Activated CD4-positive, alpha-beta memory T cell treated with anti-CD3 and anti-CD28 coated beads, Interleukin-2, amount 10 ng/mL, durations not matched to agents 7 days and 5 days (primary cell): ENCODE results near the gene DSCAM. TPM values are rescaled to one million over a fixed set of nuclear protein-coding genes. Genes with fewer than 3 reads are reported as not detected.

Experiments
- CTCF ChIA-PET: fragments of 350-600 bp; sonication (Branson Sonifier 250); formaldehyde crosslinking; loops from one replicate; lab custom pipeline; 2021; ENCODE audit warnings: antibody characterized with exemption, inconsistent platforms; lab: Charles Lee
- POLR2A ChIA-PET: fragments of 350-600 bp; sonication (Branson Sonifier 250); formaldehyde crosslinking; loops from one replicate; lab custom pipeline; 2021; ENCODE audit warnings: antibody characterized with exemption; lab: Charles Lee
- DNase-seq: peaks from one replicate; pipeline ENCODE4 v3.0.0-alpha.2; 2020
- H3K27ac Mint-ChIP-seq: one replicate; pipeline ENCODE4 v1.8.0; 2021; ENCODE audit warnings: mild to moderate bottlenecking, mixed read lengths
- H3K27me3 Mint-ChIP-seq: one replicate; pipeline ENCODE4 v1.8.0; 2021; ENCODE audit warnings: mixed read lengths
- H3K36me3 Mint-ChIP-seq: one replicate; pipeline ENCODE4 v1.8.0; 2021; ENCODE audit warnings: low read depth, mixed read lengths
- H3K4me1 Mint-ChIP-seq: one replicate; pipeline ENCODE4 v1.8.0; 2021; ENCODE audit warnings: mixed read lengths
- H3K4me3 Mint-ChIP-seq: one replicate; pipeline ENCODE4 v1.8.0; 2021; ENCODE audit warnings: mild to moderate bottlenecking, mixed read lengths
- H3K9me3 Mint-ChIP-seq: one replicate; pipeline ENCODE4 v1.8.0; 2021; ENCODE audit warnings: mixed read lengths
- total RNA-seq, 2 experiments: library from RNA; stranded (reverse); gene quantifications; one replicate each; pipeline ENCODE4 v1.2.3, GENCODE V29; 2021

DSCAM gene
- total RNA-seq, 2 experiments from 2014 or later = not detected

- ChIA-PET CTCF (no interaction called here), POLR2A (no interaction called here)
- no peak overlapping the region for H3K27ac Mint-ChIP-seq
- H3K9me3 Mint-ChIP-seq = peaks cover 23% of the 10 kb centered on the region
- no peak overlapping the region for H3K4me3 Mint-ChIP-seq
- H3K36me3 Mint-ChIP-seq = no peaks in the 10 kb centered on the region
- H3K4me1 Mint-ChIP-seq = no peaks in the 10 kb centered on the region
- DNase-seq = no peak
- no peaks in the 10 kb centered on the region for H3K27me3 Mint-ChIP-seq
Measured at GRCh38 chr21:40678681-40679284, 168.2 kb downstream of the DSCAM start.

GRCh38 chr21:40675017-40675416 is 171.9 kb downstream of the DSCAM start:
- no peaks in the 10 kb centered on the region for H3K36me3 Mint-ChIP-seq
- no peak overlapping the region for H3K4me3 Mint-ChIP-seq
- H3K9me3 Mint-ChIP-seq = peaks cover 14% of the 10 kb centered on the region
- no peak overlapping the region for H3K27ac Mint-ChIP-seq
- H3K27me3 Mint-ChIP-seq = no peaks in the 10 kb centered on the region
- CTCF ChIA-PET = no interaction called here
- no peak for DNase-seq
- POLR2A ChIA-PET = no interaction called here
- no peaks in the 10 kb centered on the region for H3K4me1 Mint-ChIP-seq

DNA sequence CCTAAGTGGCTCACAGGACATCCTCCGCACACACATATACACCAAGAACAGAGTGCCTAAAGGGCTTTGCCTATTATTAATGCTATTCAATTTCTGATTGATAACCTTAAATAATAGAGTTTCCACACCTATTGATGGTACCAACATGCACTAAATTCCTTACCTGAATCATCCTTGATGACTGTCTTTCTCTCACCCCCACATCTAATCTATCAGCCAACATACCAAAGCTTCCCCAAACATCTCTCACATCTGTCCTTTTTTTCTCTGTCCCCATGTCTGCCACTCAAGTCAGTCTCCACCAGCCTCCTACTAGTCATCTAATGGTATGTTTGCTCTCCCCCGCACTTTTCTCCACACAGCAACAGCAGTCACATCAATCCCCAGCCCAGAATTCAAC is 174.4 kb downstream of the DSCAM start:
- Mint-ChIP-seq H3K27ac (no peak overlapping the region), H3K36me3 (no peaks in the 10 kb centered on the region), H3K27me3 (no peaks in the 10 kb centered on the region), H3K4me3 (no peak overlapping the region), H3K9me3 (peaks cover 16% of the 10 kb centered on the region), H3K4me1 (no peaks in the 10 kb centered on the region)
- ChIA-PET CTCF (no interaction called here), POLR2A (no interaction called here)
- DNase-seq = no peak

DNA sequence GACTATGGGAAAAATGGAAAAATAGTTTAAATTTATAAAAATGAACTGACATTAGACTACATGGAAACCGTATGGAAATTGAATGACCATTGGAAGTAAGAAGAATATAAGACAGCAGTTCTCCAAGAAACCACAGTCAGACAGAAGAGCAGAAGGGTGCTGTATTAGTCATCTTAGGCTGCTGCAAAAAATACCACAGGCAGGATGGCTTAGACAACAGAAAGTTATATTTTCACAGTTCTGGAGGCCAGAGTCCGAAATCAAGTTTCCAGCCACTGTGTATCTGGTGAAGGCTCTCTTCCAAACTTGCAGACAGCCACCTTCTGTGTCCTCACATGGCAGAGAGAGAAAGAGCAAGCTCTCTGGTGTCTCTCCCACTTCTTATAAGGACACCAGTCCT is 175.2 kb downstream of the DSCAM start:
- Mint-ChIP-seq H3K4me3 (no peak overlapping the region), H3K27me3 (no peaks in the 10 kb centered on the region), H3K36me3 (no peaks in the 10 kb centered on the region), H3K27ac (no peak overlapping the region), H3K9me3 (peaks cover 16% of the 10 kb centered on the region), H3K4me1 (no peaks in the 10 kb centered on the region)
- ChIA-PET POLR2A (no interaction called here), CTCF (no interaction called here)
- DNase-seq = no peak

DNA sequence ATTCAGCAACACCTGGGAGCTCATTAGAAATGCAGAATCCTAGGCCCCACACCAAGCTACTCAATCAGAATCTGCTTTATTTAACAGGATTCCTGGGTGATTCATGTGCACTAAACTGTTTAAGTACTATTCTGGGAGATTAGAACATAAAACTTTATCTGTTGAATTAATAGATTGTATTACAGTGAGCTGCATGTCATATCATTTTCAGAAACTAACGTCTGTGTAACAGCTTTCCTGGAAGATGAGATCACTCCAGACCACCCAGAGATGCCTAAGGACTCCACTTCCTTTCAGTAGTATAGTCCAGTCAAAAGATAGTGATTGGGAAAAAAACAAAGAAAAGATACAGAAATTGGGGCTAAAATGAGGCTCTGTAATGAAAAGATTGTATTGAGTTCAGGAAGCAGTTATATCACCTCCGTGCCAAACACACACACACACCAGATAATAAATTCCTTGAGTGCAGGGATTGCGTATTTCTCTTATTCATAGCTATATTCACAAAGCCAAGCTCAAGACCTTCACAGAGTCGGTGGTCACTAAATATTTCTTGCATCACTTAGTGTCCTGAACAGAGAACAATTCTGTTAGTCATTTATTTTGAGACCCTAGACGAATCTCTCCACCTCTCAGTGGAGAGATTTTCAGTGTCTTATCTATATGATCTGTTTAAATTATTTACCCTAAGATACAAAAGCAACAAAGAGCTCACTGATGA is 178.2 kb downstream of the DSCAM start:
- Mint-ChIP-seq H3K4me3 (no peak overlapping the region), H3K27ac (no peak overlapping the region), H3K9me3 (peaks cover 15% of the 10 kb centered on the region), H3K36me3 (no peaks in the 10 kb centered on the region), H3K4me1 (no peaks in the 10 kb centered on the region), H3K27me3 (no peaks in the 10 kb centered on the region)
- CTCF ChIA-PET = no interaction called here
- POLR2A ChIA-PET = no interaction called here
- no peak for DNase-seq

- Mint-ChIP-seq H3K36me3 (no peaks in the 10 kb centered on the region), H3K4me3 (no peak overlapping the region), H3K27me3 (no peaks in the 10 kb centered on the region), H3K27ac (no peak overlapping the region), H3K9me3 (peaks cover 16% of the 10 kb centered on the region), H3K4me1 (no peaks in the 10 kb centered on the region)
- POLR2A ChIA-PET = no interaction called here
- CTCF ChIA-PET = no interaction called here
- DNase-seq = no peak
Measured at GRCh38 chr21:40667967-40668366, 179.0 kb downstream of the DSCAM start.

DNA sequence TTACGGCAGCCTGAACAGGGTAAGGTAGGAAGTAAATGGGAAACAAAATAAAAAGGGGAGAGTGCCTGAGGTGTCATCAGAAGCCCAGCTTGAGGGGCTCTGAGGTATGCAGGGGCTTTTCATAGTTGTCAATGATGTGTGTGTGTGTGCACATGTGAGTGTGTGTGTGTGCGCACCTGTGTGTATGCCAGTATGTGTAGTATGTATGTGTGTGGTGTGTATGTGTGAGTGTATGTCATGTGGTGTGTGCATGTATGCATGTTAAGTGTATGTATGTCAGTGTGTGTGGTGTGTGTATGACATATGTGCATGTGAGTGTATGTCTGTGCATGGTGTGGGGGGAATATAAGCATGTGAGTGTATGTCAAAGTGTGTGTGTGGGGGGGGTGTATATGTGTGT is 184.1 kb downstream of the DSCAM start:
- Mint-ChIP-seq H3K27ac (no peak overlapping the region), H3K36me3 (no peaks in the 10 kb centered on the region), H3K27me3 (no peaks in the 10 kb centered on the region), H3K4me1 (no peaks in the 10 kb centered on the region), H3K4me3 (no peak overlapping the region), H3K9me3 (peaks cover 22% of the 10 kb centered on the region)
- DNase-seq = no peak
- ChIA-PET CTCF (no interaction called here), POLR2A (no interaction called here)

GRCh38 chr21:40660461-40660860 is 186.5 kb downstream of the DSCAM start:
- Mint-ChIP-seq H3K27ac (no peak overlapping the region), H3K9me3 (peaks cover 22% of the 10 kb centered on the region), H3K27me3 (no peaks in the 10 kb centered on the region), H3K4me1 (no peaks in the 10 kb centered on the region), H3K4me3 (no peak overlapping the region), H3K36me3 (no peaks in the 10 kb centered on the region)
- ChIA-PET POLR2A (no interaction called here), CTCF (no interaction called here)
- no peak for DNase-seq

GRCh38 chr21:40658311-40658710 is 188.6 kb downstream of the DSCAM start:
- POLR2A ChIA-PET = no interaction called here
- no peaks in the 10 kb centered on the region for H3K27me3 Mint-ChIP-seq
- H3K9me3 Mint-ChIP-seq = peaks cover 21% of the 10 kb centered on the region
- no peak overlapping the region for H3K4me3 Mint-ChIP-seq
- CTCF ChIA-PET = no interaction called here
- no peaks in the 10 kb centered on the region for H3K4me1 Mint-ChIP-seq
- H3K36me3 Mint-ChIP-seq = no peaks in the 10 kb centered on the region
- no peak overlapping the region for H3K27ac Mint-ChIP-seq
- DNase-seq = no peak

- ChIA-PET CTCF (no interaction called here), POLR2A (no interaction called here)
- Mint-ChIP-seq H3K36me3 (no peaks in the 10 kb centered on the region), H3K27me3 (no peaks in the 10 kb centered on the region), H3K4me3 (no peak overlapping the region), H3K4me1 (no peaks in the 10 kb centered on the region), H3K27ac (no peak overlapping the region), H3K9me3 (peaks cover 27% of the 10 kb centered on the region)
- DNase-seq = no peak
Measured at GRCh38 chr21:40652436-40652835, 194.5 kb downstream of the DSCAM start.

- ChIA-PET CTCF (no interaction called here), POLR2A (no interaction called here)
- Mint-ChIP-seq H3K4me3 (no peak overlapping the region), H3K36me3 (no peaks in the 10 kb centered on the region), H3K9me3 (peaks cover 23% of the 10 kb centered on the region), H3K27ac (no peak overlapping the region), H3K4me1 (no peaks in the 10 kb centered on the region), H3K27me3 (no peaks in the 10 kb centered on the region)
- DNase-seq = no peak
Measured at GRCh38 chr21:40647706-40648105, 199.3 kb downstream of the DSCAM start.

GRCh38 chr21:40646651-40647050 is 200.3 kb downstream of the DSCAM start:
- Mint-ChIP-seq H3K36me3 (no peaks in the 10 kb centered on the region), H3K4me3 (no peak overlapping the region), H3K4me1 (no peaks in the 10 kb centered on the region), H3K27me3 (no peaks in the 10 kb centered on the region), H3K9me3 (peaks cover 24% of the 10 kb centered on the region), H3K27ac (no peak overlapping the region)
- ChIA-PET CTCF (no interaction called here), POLR2A (no interaction called here)
- DNase-seq = no peak

DNA sequence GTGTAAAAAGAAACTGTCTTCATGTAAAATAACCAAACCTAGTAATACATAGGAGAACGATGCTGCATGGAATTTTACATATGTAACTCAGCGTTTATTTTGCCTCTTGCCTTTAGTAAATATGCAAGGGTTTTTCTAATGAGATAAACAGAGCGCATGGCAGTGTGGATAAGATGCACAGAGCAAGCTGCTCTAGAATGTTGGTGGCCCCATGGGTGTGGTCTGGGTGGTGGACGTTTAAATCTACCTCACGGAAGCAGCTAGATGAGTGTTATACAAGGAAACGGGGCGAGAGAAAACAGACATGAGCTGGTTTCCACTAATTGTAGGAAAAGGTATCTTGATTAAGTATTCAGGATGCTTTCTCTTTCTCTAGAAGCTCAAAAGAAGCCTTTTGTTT is 205.9 kb downstream of the DSCAM start:
- DNase-seq = no peak
- Mint-ChIP-seq H3K27me3 (no peaks in the 10 kb centered on the region), H3K9me3 (peaks cover 12% of the 10 kb centered on the region), H3K27ac (no peak overlapping the region), H3K36me3 (no peaks in the 10 kb centered on the region), H3K4me1 (no peaks in the 10 kb centered on the region), H3K4me3 (no peak overlapping the region)
- POLR2A ChIA-PET = no interaction called here
- CTCF ChIA-PET = no interaction called here

- Mint-ChIP-seq H3K4me1 (no peaks in the 10 kb centered on the region), H3K27ac (no peak overlapping the region), H3K9me3 (peaks cover 12% of the 10 kb centered on the region), H3K36me3 (no peaks in the 10 kb centered on the region), H3K4me3 (no peak overlapping the region), H3K27me3 (no peaks in the 10 kb centered on the region)
- POLR2A ChIA-PET = no interaction called here
- DNase-seq = no peak
- CTCF ChIA-PET = no interaction called here
Measured at GRCh38 chr21:40640266-40640789, 206.6 kb downstream of the DSCAM start.
